BE2C (cell line): ENCODE measurements around the gene ZNF439.
"Not testable (repeated sequence)": the region's sequence is repeated elsewhere in the genome, so short reads cannot be mapped to it uniquely, and the experiment has no call there.

Experiments
- DNase-seq: peaks from one replicate; pipeline ENCODE4 v3.0.0-alpha.2; 2020
- H3K27me3 ChIP-seq: fragments of 250-450 bp; sonication (Bioruptor Pico); 2 replicates; pipeline ENCODE4 v1.5.1; 2020; ENCODE audit warnings: mild to moderate bottlenecking
- H3K36me3 ChIP-seq: fragments of 250-450 bp; sonication (Bioruptor Pico); 2 replicates; pipeline ENCODE4 v1.5.1; 2020; ENCODE audit warnings: mild to moderate bottlenecking
- H3K4me1 ChIP-seq: fragments of 250-450 bp; sonication (Bioruptor Pico); 2 replicates; pipeline ENCODE4 v1.5.1; 2020
- H3K4me3 ChIP-seq: 2 replicates; pipeline ENCODE4 v1.5.1; 2011; ENCODE audit warnings: low read depth, low read length
- H3K9me3 ChIP-seq: fragments of 250-450 bp; sonication (Bioruptor Pico); 2 replicates; pipeline ENCODE4 v1.5.1; 2020
- CTCF ChIP-seq: IDR thresholded peaks from 2 replicates; pipeline ENCODE4 v1.5.1; 2012; ENCODE audit warnings: mild to moderate bottlenecking, low read depth, low read length

Gene ZNF439

GRCh38 chr19:11814700-11815035 lies 33.9 kb upstream of the ZNF439 start:
- Histone ChIP-seq H3K9me3 (no peaks in the 10 kb centered on the region), H3K36me3 (peaks cover 6% of the 10 kb centered on the region), H3K27me3 (no peaks in the 10 kb centered on the region), H3K4me1 (no peaks in the 10 kb centered on the region), H3K4me3 (peak overlapping the region; percentile 94)
- TF ChIP-seq CTCF, result no peak
- DNase-seq, result peak; percentile 13

DNA sequence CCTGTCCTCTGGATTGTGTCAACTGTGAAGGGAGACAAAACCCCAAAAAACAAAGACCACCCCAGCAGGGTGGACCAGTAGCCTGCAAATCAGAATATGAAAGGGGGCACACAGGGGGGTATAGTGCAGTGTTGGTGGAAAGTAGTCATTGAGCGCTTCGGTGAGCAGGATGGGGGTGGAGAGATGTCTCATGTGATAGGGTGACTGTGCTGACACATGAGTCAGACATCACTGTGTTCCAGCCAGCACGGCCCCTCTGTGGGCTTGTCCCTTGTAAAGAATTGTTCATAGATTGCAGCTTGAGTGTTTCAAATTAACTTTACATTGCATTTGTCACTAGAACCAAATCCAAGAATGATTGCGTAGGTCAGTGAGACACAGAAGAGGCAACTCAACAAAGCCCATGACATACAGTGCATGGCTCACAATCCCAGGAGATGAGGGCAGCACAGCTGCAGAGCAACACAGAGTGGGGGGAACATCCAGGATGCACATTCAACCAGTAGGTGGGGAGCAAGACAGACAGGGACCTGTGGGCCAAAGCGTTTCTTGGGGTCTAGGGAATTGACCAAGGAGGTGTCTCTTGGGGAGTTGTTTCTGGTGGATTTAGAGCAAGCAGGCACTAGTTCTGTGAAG lies 26.9 kb upstream of the ZNF439 start:
- H3K27me3 ChIP-seq, result no peaks in the 10 kb centered on the region
- H3K4me1 ChIP-seq, result peaks cover 2% of the 10 kb centered on the region; the same call in 1 of the 2 replicates
- no peaks in the 10 kb centered on the region for H3K9me3 ChIP-seq
- H3K36me3 ChIP-seq, result peaks cover 6% of the 10 kb centered on the region
- H3K4me3 ChIP-seq, result no peak overlapping the region
- peak; percentile 9 for DNase-seq
- TF ChIP-seq CTCF, result no peak

- not testable (repeated sequence) for H3K4me3 ChIP-seq, H3K9me3 ChIP-seq, H3K4me1 ChIP-seq, DNase-seq, H3K27me3 ChIP-seq
- H3K36me3 ChIP-seq, result peaks cover 12% of the 10 kb centered on the region
Observed at GRCh38 chr19:11828957-11829876, 19.3 kb upstream of the ZNF439 start.

DNA sequence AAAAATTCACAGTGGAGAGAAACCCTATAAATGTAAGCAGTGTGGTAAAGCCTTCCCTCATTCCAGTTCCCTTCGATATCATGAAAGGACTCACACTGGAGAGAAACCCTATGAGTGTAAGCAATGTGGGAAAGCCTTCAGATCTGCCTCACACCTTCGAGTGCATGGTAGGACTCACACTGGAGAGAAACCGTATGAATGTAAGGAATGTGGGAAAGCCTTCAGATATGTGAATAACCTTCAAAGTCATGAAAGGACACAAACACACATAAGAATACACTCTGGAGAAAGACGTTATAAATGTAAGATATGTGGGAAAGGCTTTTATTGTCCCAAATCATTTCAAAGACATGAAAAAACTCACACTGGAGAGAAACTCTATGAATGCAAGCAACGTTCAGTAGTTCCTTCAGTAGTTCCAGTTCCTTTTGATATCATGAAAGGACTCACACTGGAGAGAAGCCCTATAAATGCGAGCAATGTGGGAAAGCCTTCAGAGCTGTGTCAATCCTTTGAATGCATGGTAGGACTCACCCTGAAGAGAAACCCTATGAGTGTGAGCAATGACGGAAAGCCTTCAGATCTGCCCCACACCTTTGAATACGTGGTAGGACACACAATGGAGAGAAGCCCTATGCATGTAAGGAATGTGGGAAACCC lies 16.1 kb upstream of the ZNF439 start:
- no peak for TF ChIP-seq CTCF
- no peaks in the 10 kb centered on the region for H3K27me3 ChIP-seq
- H3K36me3 ChIP-seq, result peaks cover 12% of the 10 kb centered on the region
- H3K9me3 ChIP-seq, result peaks cover 7% of the 10 kb centered on the region
- no peaks in the 10 kb centered on the region for H3K4me1 ChIP-seq
- H3K4me3 ChIP-seq, result no peak overlapping the region
- no peak for DNase-seq

GRCh38 chr19:11833541-11833940 lies 15.0 kb upstream of the ZNF439 start:
- no peaks in the 10 kb centered on the region for H3K4me1 ChIP-seq
- no peak for TF ChIP-seq CTCF
- no peaks in the 10 kb centered on the region for H3K27me3 ChIP-seq
- no peak overlapping the region for H3K4me3 ChIP-seq
- H3K36me3 ChIP-seq, result peaks cover 12% of the 10 kb centered on the region
- no peak for DNase-seq
- peaks cover 7% of the 10 kb centered on the region for H3K9me3 ChIP-seq

- DNase-seq, H3K9me3 ChIP-seq, H3K4me1 ChIP-seq, H3K4me3 ChIP-seq, H3K27me3 ChIP-seq: not testable (repeated sequence)
- H3K36me3 ChIP-seq, result peaks cover 12% of the 10 kb centered on the region
Observed at GRCh38 chr19:11835626-11836066, 12.9 kb upstream of the ZNF439 start.

DNA sequence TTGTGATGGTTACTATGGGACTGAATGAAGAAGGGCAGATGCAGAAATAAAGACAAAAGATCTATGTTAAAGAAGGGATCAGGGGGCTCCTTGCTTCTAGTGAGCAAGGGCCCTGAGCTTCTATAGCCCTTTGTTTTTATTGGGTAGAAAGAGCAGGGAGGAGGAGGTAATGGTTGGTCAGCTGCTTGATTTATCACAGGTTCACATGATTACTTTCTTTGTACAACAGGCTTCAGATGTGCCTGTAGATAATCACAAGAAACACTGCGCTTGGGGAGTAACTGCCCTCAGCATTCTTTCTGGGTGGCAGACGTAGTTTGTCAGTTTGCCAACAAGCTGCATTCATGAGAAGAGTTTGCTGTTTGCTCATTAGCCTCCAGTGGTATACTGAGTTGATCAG lies 4.8 kb upstream of the ZNF439 start:
- no peak for DNase-seq
- H3K4me3 ChIP-seq, result no peak overlapping the region
- H3K4me1 ChIP-seq, result no peaks in the 10 kb centered on the region
- H3K36me3 ChIP-seq, result no peaks in the 10 kb centered on the region
- H3K27me3 ChIP-seq, result no peaks in the 10 kb centered on the region
- no peak for TF ChIP-seq CTCF
- no peaks in the 10 kb centered on the region for H3K9me3 ChIP-seq

- H3K27me3 ChIP-seq, H3K36me3 ChIP-seq, H3K4me3 ChIP-seq, H3K9me3 ChIP-seq, H3K4me1 ChIP-seq, DNase-seq: not testable (repeated sequence)
Observed at GRCh38 chr19:11847615-11848014, 911 bp upstream of the ZNF439 start.
